ENCODE results near the gene DEPDC5.
"Not testable (repeated sequence)": the region's sequence is repeated elsewhere in the genome, so short reads cannot be mapped to it uniquely, and the experiment has no call there.

DEPDC5 gene

GRCh38 chr22:31753634-31754501 lies at the start of gene DEPDC5:
Gene DEPDC5 (plus strand): TSS chr22:31754019. CDS start chr22:31754922, 903 bp downstream.
- DNase-seq (ENCODE audit: low spot score): peak; percentile 94

- DNase-seq (ENCODE audit: low spot score): no peak
Observed at GRCh38 chr22:31707519-31707918, 46.3 kb upstream of the DEPDC5 start.

GRCh38 chr22:31711226-31711625 lies 42.6 kb upstream of the DEPDC5 start:
- DNase-seq (ENCODE audit: low spot score): not testable (repeated sequence)

DNA sequence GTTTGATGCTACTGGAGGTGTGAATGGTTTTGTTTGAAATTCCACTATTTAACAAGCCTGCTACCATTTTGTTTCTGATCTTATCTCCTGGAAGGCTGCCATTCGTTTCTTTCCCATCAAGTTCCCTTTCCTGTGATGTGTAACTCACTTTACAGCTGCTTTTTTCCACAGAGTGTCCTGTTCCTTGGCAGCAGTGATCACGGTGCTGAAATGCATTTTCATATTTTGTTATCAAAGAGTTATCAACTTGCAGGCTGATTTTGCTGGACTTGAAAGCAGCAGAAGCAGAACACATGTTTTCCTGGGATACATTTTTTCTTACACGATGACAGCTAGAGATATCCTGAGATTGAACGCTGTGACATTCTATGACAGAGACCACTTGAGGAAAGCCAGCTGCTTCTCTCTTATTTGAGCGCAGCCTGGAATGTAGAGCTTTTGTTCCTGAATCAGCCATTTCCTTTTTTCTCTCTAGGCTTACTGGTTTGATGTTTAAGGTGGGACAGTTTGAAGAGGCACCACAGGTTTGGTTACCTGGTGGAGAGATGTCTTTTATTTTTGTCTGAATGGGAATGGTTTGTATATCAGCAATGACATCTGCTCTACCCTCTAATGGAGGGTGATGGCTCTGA lies 38.6 kb upstream of the DEPDC5 start:
- no peak for DNase-seq (ENCODE audit: low spot score)

DNA sequence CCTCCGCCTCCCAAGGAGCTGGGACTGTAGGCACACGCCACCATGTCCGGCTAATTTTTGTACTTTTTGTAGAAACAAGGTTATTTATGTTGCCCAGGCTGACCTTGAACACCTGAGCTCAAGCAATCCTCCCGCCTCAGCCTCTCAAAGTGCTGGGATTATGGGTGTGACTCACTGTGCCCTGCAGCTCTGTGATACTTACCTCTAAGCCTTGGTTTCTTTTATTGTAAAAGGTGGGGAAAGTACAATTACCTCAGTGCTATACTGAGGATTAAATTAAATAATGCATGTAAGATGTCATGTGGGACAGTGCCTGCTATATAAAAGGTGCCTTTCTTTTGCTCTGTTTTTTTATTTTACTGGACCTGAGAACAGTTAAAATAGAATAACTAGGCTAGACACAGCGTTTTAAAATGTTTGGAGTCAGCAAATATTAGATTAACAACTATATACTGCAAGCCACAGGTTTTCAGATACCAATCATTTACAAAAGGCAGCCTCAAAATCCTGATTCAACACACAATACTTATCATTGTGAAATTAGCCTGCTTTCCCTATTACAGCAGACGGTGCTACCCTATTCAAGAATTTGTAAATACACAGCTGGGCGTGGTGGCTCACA lies 33.9 kb upstream of the DEPDC5 start:
- DNase-seq (ENCODE audit: low spot score): no peak

- DNase-seq (ENCODE audit: low spot score): no peak
Observed at GRCh38 chr22:31723723-31724122, 30.1 kb upstream of the DEPDC5 start.

GRCh38 chr22:31726692-31727091 lies 27.1 kb upstream of the DEPDC5 start:
- DNase-seq (ENCODE audit: low spot score): no peak

GRCh38 chr22:31728857-31729256 lies 25.0 kb upstream of the DEPDC5 start:
- no peak for DNase-seq (ENCODE audit: low spot score)

DNA sequence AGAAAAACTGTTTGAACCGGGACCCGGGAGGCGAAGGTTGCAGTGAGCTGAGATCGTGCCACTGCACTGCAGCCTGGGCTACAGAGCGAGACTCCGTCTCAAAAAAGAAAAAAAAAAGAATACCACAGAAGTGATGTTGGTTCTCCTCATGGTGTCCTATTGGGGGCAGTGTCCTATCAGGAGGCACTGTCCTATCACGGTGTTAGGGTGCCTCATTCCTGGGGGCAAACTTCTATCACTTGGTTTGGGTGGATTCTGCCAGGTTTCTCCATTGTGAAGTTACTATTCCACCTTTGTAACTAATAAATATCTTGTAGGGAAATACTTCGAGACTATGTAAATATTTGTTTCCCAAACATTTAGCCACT lies 23.5 kb upstream of the DEPDC5 start:
- DNase-seq (ENCODE audit: low spot score): no peak

GRCh38 chr22:31732089-31732829 lies 21.6 kb upstream of the DEPDC5 start:
- no peak for DNase-seq (ENCODE audit: low spot score)

DNA sequence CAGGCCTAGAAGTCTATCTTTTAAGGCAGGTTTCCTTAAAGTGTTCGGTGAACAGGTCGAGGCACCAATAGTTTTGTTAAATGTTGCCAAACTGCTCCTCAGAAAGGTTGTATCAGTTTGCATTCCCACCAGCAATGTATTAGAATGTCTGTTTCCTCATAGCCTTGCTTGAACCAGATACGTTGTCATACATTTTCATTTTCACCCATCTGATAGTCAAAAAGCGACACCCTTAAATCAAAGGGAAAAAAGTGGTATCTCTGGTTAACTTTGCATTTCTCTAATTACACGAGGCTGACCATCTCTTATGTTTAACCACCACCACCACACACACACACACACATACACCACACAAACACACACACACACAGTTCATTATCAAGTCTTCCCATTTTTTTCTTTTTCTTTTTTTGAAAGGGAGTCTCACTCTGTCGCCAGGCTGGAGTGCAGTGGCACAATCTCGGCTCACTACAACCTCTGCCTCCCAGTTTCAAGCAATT lies 20.2 kb upstream of the DEPDC5 start:
- DNase-seq (ENCODE audit: low spot score): no peak

- DNase-seq (ENCODE audit: low spot score): peak; percentile 50
Observed at GRCh38 chr22:31734512-31734911, 19.3 kb upstream of the DEPDC5 start.

DNA sequence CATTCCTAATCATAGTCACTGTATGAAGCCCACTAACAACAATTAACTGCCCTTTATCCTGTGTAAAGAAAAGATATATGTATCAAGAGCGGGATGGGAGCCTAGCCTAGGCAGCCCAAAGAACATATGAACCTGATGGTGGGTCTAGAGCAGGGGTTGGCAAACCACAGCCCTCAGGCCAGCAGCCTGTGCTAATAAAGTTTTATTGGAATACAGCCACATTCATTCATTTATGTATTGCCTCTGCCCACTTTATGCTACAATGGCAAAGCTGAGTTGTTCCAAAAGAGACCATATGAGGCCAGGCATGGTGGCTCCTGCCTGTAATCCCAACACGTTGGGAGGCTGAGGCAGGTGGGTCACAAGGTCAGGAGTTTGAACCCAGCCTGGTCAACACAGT lies 17.4 kb upstream of the DEPDC5 start:
- no peak for DNase-seq (ENCODE audit: low spot score)

DNA sequence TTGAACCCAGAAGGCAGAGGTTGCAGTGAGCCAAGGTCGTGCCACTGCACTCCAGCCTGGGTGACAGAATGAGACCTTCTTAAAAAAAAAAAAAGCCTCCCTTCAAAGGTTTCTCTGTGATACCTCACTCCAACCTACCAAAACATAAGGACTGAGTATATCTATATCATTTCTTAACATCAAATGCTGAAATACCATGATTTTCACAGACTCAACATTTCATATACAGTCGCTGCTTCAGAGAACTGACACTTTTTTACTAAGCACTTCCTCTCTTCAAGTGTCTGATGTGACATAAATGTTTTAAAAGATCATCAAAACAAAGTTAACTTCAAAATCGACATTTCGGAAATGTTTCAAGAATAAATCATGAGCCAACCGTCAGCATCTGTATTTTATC lies 15.9 kb upstream of the DEPDC5 start:
- no peak for DNase-seq (ENCODE audit: low spot score)

DNA sequence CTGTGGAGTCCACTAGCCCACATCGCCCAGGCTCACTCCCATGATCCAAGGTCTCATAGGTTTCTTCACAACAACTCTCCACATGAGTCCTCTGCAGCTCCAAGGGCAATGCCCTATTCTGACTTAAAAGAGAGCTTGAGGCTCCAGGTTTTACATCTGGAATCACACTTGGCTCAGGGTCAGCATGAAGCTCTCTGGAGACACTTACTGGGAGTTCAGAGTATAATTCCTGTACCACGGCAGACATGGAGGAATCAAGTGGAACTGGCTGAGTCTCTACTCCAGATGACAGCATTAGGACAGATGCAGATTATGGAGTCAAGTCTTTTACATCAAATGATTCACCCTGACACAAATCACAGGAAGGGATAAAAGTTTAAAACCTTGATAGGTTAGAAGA lies 15.3 kb upstream of the DEPDC5 start:
- DNase-seq (ENCODE audit: low spot score): no peak

DNA sequence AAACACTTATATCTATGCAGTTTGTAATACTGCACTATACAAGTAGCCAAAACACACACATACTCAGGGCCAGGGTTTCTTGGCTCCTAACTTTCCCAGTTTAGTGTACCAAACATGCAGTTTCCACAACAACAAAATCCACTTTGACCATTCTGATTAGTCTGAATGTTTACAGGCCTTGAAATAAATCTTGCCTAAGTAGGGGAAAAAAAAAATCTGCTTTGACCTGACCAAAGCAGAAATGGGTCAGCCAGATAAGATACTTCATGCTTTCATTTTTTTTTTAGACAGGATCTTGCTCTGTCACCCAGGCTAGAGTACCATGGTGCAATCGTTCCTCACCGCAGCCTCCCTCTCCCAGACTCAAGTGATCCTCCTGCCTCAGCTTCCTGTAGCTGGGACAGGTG lies 14.0 kb upstream of the DEPDC5 start:
- DNase-seq (ENCODE audit: low spot score): no peak

DNA sequence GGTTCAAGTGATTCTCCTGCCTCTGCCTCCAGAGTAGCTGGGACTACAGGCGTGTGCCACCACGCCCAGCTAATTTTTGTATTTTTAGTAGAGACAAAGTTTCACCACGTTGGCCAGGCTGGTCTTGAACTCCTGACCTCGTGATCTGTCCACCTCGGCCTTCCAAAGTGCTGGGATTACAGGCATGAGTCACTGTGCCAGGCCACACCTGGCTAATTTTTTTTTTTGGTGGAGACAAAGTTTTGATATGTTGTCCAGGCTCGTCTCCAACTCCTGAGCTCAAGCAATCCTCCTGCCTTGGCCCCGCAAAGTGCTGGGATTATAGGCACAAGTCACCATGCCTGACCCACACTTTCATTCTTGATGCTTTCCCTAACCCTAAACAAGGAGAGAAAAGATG lies 13.5 kb upstream of the DEPDC5 start:
- DNase-seq (ENCODE audit: low spot score): not testable (repeated sequence)

- DNase-seq (ENCODE audit: low spot score): no peak
Observed at GRCh38 chr22:31742115-31742514, 11.7 kb upstream of the DEPDC5 start.

DNA sequence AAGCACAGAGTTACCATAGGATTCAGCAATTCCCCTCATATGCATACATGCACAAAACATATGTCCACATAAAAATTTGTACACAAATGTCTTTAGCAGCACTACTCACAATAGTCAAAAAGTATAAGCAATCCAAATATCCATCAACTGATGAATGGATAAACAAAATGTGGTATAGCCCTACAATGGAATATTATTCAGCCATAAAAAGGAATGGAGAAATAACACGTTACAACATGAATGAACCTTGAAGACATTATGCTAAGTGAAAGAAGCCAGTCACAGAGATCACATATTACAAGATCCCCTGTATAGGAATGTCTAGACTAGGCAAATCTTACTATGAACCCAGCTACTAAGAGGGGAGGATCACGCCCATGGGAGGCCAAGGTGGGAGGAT lies 11.1 kb upstream of the DEPDC5 start:
- no peak for DNase-seq (ENCODE audit: low spot score)

DNA sequence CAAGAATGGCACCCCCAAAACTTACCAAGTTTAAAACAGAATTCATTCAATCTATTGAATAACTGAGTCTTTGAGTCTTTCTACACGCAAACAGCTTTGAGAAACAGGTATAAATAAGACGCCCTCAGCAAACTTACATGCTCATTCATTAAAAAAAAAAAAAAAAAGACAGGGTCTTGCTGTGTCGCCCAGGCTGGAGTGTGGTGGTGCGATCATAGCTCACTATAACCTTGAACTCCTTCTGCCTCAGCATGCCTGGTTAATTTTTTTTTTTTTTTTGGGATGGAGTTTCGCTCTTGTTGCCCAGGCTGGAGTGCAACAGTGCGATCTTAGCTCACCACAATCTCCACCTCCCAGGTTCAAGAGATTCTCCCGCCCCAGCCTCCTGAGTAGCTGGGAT lies 9.9 kb upstream of the DEPDC5 start:
- no peak for DNase-seq (ENCODE audit: low spot score)

DNA sequence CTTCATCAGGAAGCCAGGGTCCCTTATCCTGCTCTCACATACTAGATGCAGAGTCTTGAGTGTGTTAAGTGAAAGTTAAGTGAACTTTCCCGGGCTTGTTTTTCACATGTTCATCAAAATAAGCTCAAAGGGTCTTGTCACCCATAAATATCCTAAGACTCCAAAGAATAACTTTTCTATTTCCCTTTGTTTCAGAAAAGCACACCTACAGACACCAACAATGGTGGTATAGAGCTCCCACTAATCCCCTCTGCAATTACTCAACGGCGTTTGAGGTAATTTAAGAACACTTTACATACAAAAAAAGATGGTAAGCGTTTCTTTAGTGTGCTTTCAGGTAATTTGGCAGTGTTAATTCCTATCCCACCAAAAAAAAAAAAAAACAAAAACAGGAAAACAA lies 6.4 kb upstream of the DEPDC5 start:
- no peak for DNase-seq (ENCODE audit: low spot score)

- no peak for DNase-seq (ENCODE audit: low spot score)
Observed at GRCh38 chr22:31748490-31748889, 5.3 kb upstream of the DEPDC5 start.
